Activated naive CD8-positive, alpha-beta T cell (primary cell): ENCODE data around the gene CDT1.

Experiments used
- H3K27ac Mint-ChIP-seq: one replicate; pipeline ENCODE4 v1.8.0; 2021; ENCODE audit warnings: mixed read lengths
- H3K27me3 Mint-ChIP-seq: one replicate; pipeline ENCODE4 v1.8.0; 2021; ENCODE audit warnings: mixed read lengths
- H3K36me3 Mint-ChIP-seq: one replicate; pipeline ENCODE4 v1.8.0; 2021; ENCODE audit warnings: mixed read lengths
- H3K4me1 Mint-ChIP-seq: one replicate; pipeline ENCODE4 v1.8.0; 2021; ENCODE audit warnings: low read depth, mixed read lengths
- H3K4me3 Mint-ChIP-seq: one replicate; pipeline ENCODE4 v1.8.0; 2021; ENCODE audit warnings: mild to moderate bottlenecking, mixed read lengths
- H3K9me3 Mint-ChIP-seq: one replicate; pipeline ENCODE4 v1.8.0; 2021; ENCODE audit warnings: low read depth, mixed read lengths

The CDT1 gene

GRCh38 chr16:88803264-88803987 is at the start of gene CDT1:
Gene CDT1 (plus strand): TSS chr16:88803789. CDS start chr16:88803832, 43 bp downstream.
- no peaks in the 10 kb centered on the region for H3K9me3 Mint-ChIP-seq
- peaks cover 21% of the 10 kb centered on the region for H3K4me1 Mint-ChIP-seq
- H3K27ac Mint-ChIP-seq: peak within 1 kb of the TSS; percentile 83
- no peaks in the 10 kb centered on the region for H3K27me3 Mint-ChIP-seq
- peak within 1 kb of the TSS; percentile 87 for H3K4me3 Mint-ChIP-seq
- no peaks in the 10 kb centered on the region for H3K36me3 Mint-ChIP-seq

GRCh38 chr16:88754109-88754911 is 49.3 kb upstream of the CDT1 start:
- Mint-ChIP-seq H3K4me1 (peaks cover 5% of the 10 kb centered on the region), H3K27ac (no peak overlapping the region), H3K36me3 (no peaks in the 10 kb centered on the region), H3K9me3 (no peaks in the 10 kb centered on the region), H3K27me3 (no peaks in the 10 kb centered on the region), H3K4me3 (no peak overlapping the region)

DNA sequence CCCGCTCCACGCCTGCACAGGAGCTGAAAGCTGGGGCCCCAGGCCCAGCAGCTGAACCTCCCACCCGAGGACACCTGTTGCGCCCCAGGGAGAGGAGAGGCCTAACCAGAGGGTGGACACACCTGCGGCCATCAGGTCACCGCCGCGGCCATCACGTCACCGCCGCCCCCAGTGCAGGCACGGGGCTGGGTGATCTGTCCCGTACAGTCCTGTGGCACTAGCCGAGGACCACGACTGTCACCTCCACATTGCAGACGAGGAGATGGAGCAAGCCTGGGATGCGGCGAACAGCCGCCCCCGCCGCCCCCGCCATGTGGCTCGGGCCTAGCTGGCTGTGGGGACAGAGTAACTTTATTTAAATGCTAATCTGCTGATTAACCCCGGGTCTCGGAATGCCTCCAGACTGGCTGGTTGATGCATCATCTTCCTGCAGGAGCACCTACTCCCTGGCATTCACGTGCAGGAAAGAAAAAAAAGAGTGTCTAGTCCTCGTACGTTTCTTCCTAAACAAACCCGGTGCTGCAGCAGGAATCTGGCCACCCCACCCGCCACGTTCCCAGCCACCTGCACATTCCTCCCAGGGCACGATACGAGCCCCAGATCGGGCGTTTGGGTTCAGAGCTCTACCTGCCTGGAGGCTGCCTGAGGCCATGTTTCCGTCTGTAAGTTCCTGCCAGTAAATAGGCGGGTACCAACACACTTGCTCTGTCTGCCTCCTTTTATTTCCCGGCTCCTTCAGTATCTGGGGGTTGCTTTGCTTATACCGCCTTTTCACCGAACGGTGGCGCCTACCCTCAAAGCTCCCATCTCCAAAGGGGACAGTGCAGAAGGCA is 48.5 kb upstream of the CDT1 start:
- Mint-ChIP-seq H3K4me3 (no peak overlapping the region), H3K4me1 (peaks cover 7% of the 10 kb centered on the region), H3K27ac (no peak overlapping the region), H3K9me3 (no peaks in the 10 kb centered on the region), H3K36me3 (no peaks in the 10 kb centered on the region), H3K27me3 (no peaks in the 10 kb centered on the region)

- Mint-ChIP-seq H3K4me1 (peaks cover 7% of the 10 kb centered on the region), H3K36me3 (no peaks in the 10 kb centered on the region), H3K27me3 (no peaks in the 10 kb centered on the region), H3K27ac (no peak overlapping the region), H3K9me3 (no peaks in the 10 kb centered on the region), H3K4me3 (no peak overlapping the region)
These were observed 47.7 kb upstream of the CDT1 start for GRCh38 chr16:88755745-88756443.

- no peak overlapping the region for H3K27ac Mint-ChIP-seq
- no peaks in the 10 kb centered on the region for H3K36me3 Mint-ChIP-seq
- peaks cover 9% of the 10 kb centered on the region for H3K4me1 Mint-ChIP-seq
- no peaks in the 10 kb centered on the region for H3K27me3 Mint-ChIP-seq
- H3K4me3 Mint-ChIP-seq: no peak overlapping the region
- no peaks in the 10 kb centered on the region for H3K9me3 Mint-ChIP-seq
These were observed 45.2 kb upstream of the CDT1 start for GRCh38 chr16:88758227-88758943.

GRCh38 chr16:88758944-88759244 is 44.7 kb upstream of the CDT1 start:
- H3K4me1 Mint-ChIP-seq: peaks cover 9% of the 10 kb centered on the region
- H3K9me3 Mint-ChIP-seq: no peaks in the 10 kb centered on the region
- no peak overlapping the region for H3K4me3 Mint-ChIP-seq
- H3K27me3 Mint-ChIP-seq: no peaks in the 10 kb centered on the region
- no peaks in the 10 kb centered on the region for H3K36me3 Mint-ChIP-seq
- H3K27ac Mint-ChIP-seq: no peak overlapping the region

- Mint-ChIP-seq H3K4me1 (peaks cover 9% of the 10 kb centered on the region), H3K27me3 (no peaks in the 10 kb centered on the region), H3K27ac (no peak overlapping the region)
These were observed 44.2 kb upstream of the CDT1 start for GRCh38 chr16:88759245-88759975.

DNA sequence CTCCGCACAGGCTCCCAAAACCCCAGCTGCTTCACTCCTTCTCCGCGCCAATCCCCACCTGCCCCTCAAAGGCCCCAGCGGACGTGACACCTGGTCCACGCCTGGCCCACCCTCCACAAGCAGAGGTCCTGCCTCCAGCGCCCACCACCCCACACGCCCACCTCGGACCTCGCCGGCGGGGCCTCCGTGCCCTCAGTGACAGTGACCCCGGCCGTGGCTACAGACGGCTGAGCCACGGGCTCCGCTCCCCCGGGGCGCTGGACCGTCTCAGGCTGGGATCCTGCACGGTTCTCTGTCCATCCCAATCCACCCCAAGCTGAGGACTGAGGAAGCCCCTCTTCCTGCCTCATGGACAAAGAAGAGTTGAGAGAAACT is 43.6 kb upstream of the CDT1 start:
- peaks cover 9% of the 10 kb centered on the region for H3K4me1 Mint-ChIP-seq
- no peaks in the 10 kb centered on the region for H3K27me3 Mint-ChIP-seq
- no peak overlapping the region for H3K4me3 Mint-ChIP-seq
- no peak overlapping the region for H3K27ac Mint-ChIP-seq
- no peaks in the 10 kb centered on the region for H3K9me3 Mint-ChIP-seq
- no peaks in the 10 kb centered on the region for H3K36me3 Mint-ChIP-seq

More at GRCh38 chr16:88759245-88759975, 44.2 kb upstream of the CDT1 start:
- Mint-ChIP-seq H3K9me3 (no peaks in the 10 kb centered on the region), H3K4me3 (no peak overlapping the region), H3K36me3 (no peaks in the 10 kb centered on the region)

DNA sequence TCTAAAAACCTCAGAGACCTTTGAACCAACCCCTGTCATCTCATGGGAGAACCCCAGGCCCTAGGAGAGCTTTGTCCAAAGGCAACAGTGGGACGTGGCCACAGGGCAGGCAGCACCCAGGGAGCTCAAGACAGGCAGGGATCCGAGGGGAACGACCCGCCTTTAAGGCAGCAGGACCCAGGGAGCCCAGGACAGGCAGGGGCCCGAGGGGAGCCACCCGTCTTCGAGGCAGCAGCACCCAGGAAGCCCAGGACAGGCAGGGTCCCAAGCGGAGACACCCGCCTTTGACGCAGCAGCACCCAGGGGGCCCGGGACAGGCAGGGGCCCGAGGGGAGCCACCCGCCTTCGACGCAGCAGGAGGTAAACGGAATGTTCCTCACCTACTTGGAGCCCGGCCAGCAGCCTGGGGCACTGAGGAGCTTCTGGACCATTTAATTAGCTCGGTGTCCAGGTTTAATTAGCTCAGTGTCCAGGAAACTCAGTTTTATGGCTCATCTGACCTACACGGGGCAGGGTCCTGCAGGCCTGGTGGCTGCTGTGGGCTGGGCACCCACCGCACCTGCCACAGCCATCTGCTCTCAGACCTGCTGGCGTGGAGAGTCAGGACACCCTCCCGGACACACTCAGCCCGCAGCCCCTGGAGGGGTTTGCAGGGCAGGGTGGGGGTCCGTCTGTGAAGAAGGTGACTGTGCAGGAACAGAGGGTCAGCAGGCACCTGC is 43.0 kb upstream of the CDT1 start:
- no peak overlapping the region for H3K4me3 Mint-ChIP-seq
- peaks cover 7% of the 10 kb centered on the region for H3K4me1 Mint-ChIP-seq
- no peaks in the 10 kb centered on the region for H3K27me3 Mint-ChIP-seq
- H3K27ac Mint-ChIP-seq: no peak overlapping the region
- no peaks in the 10 kb centered on the region for H3K36me3 Mint-ChIP-seq
- no peaks in the 10 kb centered on the region for H3K9me3 Mint-ChIP-seq

GRCh38 chr16:88761143-88761534 is 42.5 kb upstream of the CDT1 start:
- Mint-ChIP-seq H3K9me3 (no peaks in the 10 kb centered on the region), H3K36me3 (no peaks in the 10 kb centered on the region), H3K27me3 (no peaks in the 10 kb centered on the region), H3K4me3 (no peak overlapping the region), H3K4me1 (peaks cover 10% of the 10 kb centered on the region), H3K27ac (no peak overlapping the region)

- H3K4me1 Mint-ChIP-seq: peaks cover 11% of the 10 kb centered on the region
- no peaks in the 10 kb centered on the region for H3K9me3 Mint-ChIP-seq
- no peaks in the 10 kb centered on the region for H3K36me3 Mint-ChIP-seq
These were observed 41.8 kb upstream of the CDT1 start for GRCh38 chr16:88761830-88762229.

DNA sequence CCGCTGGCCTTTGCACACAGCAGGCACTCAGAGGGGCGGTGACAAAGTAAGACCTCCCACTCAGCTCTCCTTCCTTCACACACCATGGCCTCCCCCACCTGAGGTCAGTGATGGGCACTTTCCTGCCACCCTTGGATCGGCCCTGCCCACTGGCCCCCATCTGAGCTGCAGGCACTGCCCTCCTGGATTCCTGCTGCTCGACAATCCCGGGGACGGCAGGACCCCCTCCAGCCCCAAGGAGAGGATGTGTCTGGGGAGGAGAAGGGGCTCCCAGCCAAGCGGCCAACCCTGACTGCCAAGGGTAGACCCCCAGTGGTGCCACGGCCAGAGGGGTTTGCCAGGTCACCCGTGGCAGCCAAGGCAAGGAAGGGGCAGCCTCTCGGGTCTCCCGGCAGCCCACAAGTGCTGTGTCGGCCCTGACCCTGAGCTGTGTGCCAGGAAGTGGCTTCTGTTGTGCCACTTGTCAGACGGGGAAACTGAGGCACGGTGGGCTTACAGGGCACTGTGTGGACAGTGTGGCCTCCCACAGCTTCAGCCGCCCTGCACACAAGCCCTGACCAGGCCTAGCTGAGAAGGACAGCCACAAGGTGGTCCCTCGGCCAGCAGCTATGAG is 41.2 kb upstream of the CDT1 start:
- H3K27ac Mint-ChIP-seq: no peak overlapping the region
- no peak overlapping the region for H3K4me3 Mint-ChIP-seq
- no peaks in the 10 kb centered on the region for H3K9me3 Mint-ChIP-seq
- H3K36me3 Mint-ChIP-seq: no peaks in the 10 kb centered on the region
- peaks cover 15% of the 10 kb centered on the region for H3K4me1 Mint-ChIP-seq
- no peaks in the 10 kb centered on the region for H3K27me3 Mint-ChIP-seq

More at GRCh38 chr16:88761830-88762229, 41.8 kb upstream of the CDT1 start:
- H3K27me3 Mint-ChIP-seq: no peaks in the 10 kb centered on the region
- H3K27ac Mint-ChIP-seq: no peak overlapping the region
- H3K4me3 Mint-ChIP-seq: no peak overlapping the region

GRCh38 chr16:88762941-88763340 is 40.6 kb upstream of the CDT1 start:
- Mint-ChIP-seq H3K36me3 (no peaks in the 10 kb centered on the region), H3K4me1 (peaks cover 16% of the 10 kb centered on the region), H3K27ac (no peak overlapping the region), H3K4me3 (no peak overlapping the region), H3K27me3 (no peaks in the 10 kb centered on the region), H3K9me3 (no peaks in the 10 kb centered on the region)
